Smooth muscle cell (in vitro differentiated cells): ENCODE data around the gene KDM6A. TPM values are rescaled to one million over a fixed set of nuclear protein-coding genes. Genes with fewer than 3 reads are reported as not detected.
"Not testable (repeated sequence)": the region's sequence is repeated elsewhere in the genome, so short reads cannot be mapped to it uniquely, and the experiment has no call there.

Source experiments
- DNase-seq: peaks from one replicate; lab custom pipeline; 2025; ENCODE audit not compliant: unreplicated experiment; lab: John Stamatoyannopoulos, UW
- H2AFZ ChIP-seq: fragments of 200-600 bp; sonication (generic); 2 replicates; pipeline ENCODE4 v1.6.0; 2016; ENCODE audit warnings: antibody characterized with exemption, low read depth, mild to moderate bottlenecking
- H3F3A ChIP-seq: fragments of 200-600 bp; sonication (generic); 2 replicates; pipeline ENCODE4 v1.6.0; 2017; ENCODE audit warnings: antibody characterized with exemption, low read depth
- H3K27ac ChIP-seq: fragments of 200-600 bp; sonication (generic); 2 replicates; pipeline ENCODE4 v1.5.1; 2016; ENCODE audit warnings: low read depth, mild to moderate bottlenecking
- H3K27me3 ChIP-seq: fragments of 200-600 bp; sonication (generic); 2 replicates; pipeline ENCODE4 v1.6.1; 2016; ENCODE audit warnings: low read depth, mild to moderate bottlenecking
- H3K36me3 ChIP-seq: fragments of 200-600 bp; sonication (generic); 2 replicates; pipeline ENCODE4 v1.5.1; 2016; ENCODE audit warnings: low read depth
- H3K4me1 ChIP-seq: fragments of 200-600 bp; sonication (generic); 2 replicates; pipeline ENCODE4 v1.5.1; 2016; ENCODE audit warnings: low read depth
- H3K4me2 ChIP-seq: fragments of 200-600 bp; sonication (generic); 2 replicates; pipeline ENCODE4 v1.6.0; 2016; ENCODE audit warnings: mild to moderate bottlenecking
- H3K4me3 ChIP-seq: fragments of 200-600 bp; sonication (generic); 2 replicates; pipeline ENCODE4 v1.5.1; 2016; ENCODE audit warnings: mild to moderate bottlenecking
- H3K79me2 ChIP-seq: fragments of 200-600 bp; sonication (generic); 2 replicates; pipeline ENCODE4 v1.6.0; 2016; ENCODE audit warnings: low read depth, mild to moderate bottlenecking
- H3K9ac ChIP-seq: fragments of 200-600 bp; sonication (generic); 2 replicates; pipeline ENCODE4 v1.6.0; 2016; ENCODE audit warnings: low read depth
- H3K9me3 ChIP-seq: fragments of 200-600 bp; sonication (generic); replicated peaks from 2 replicates; pipeline ENCODE4 v1.5.1; 2016; ENCODE audit warnings: low read depth
- H4K20me1 ChIP-seq: fragments of 200-600 bp; sonication (generic); 2 replicates; pipeline ENCODE4 v1.6.0; 2016; ENCODE audit warnings: low read depth
- CTCF ChIP-seq: fragments of 200-600 bp; sonication (generic); IDR thresholded peaks from 2 replicates; pipeline ENCODE4 v1.5.1; 2017; ENCODE audit warnings: borderline replicate concordance, mild to moderate bottlenecking, antibody characterized with exemption; ENCODE audit not compliant: insufficient read depth, poor library complexity, severe bottlenecking
- WGBS: methylation state at CpG from one replicate; pipeline ENCODE4 v1.1.7; 2016; ENCODE audit warnings: low lambda C conversion rate; 5-methylcytosine and 5-hydroxymethylcytosine counted together
- polyA plus RNA-seq: library from polyadenylated mRNA; unstranded; fragments of >200 nt; fragmentation: Nextera tagmentation; extraction: Ambion mirVana; gene quantifications from 2 replicates; pipeline ENCODE4 v1.2.1, GENCODE V29; 2016
- total RNA-seq: library from RNA; depleted of rRNA; stranded (reverse); fragments of >200 nt; gene quantifications from 2 replicates; pipeline ENCODE4 v1.2.3, GENCODE V29; 2014

The KDM6A gene
- total and polyA plus RNA-seq, 2 experiments from 2014 or later, result 9.6 to 28.1 TPM

GRCh38 chrX:45068569-45068968 is 195.6 kb downstream of the KDM6A start:
- H3K4me2 ChIP-seq, result no peak overlapping the region
- TF ChIP-seq CTCF, result no peak
- H3K9me3 ChIP-seq, result no peaks in the 10 kb centered on the region
- H2AFZ ChIP-seq, result no peak overlapping the region
- no peak for DNase-seq
- peaks cover 5% of the 10 kb centered on the region for H4K20me1 ChIP-seq
- peaks cover 35% of the 10 kb centered on the region for H3K79me2 ChIP-seq
- H3K27me3 ChIP-seq, result no peaks in the 10 kb centered on the region
- no peak overlapping the region for H3K27ac ChIP-seq
- H3F3A ChIP-seq, result no peaks in the 10 kb centered on the region
- H3K4me3 ChIP-seq, result no peak overlapping the region
- H3K9ac ChIP-seq, result no peak overlapping the region
- WGBS, result 93% methylated on average over 4 of the region's 4 CpGs
- no peaks in the 10 kb centered on the region for H3K4me1 ChIP-seq
- H3K36me3 ChIP-seq, result no peaks in the 10 kb centered on the region

DNA sequence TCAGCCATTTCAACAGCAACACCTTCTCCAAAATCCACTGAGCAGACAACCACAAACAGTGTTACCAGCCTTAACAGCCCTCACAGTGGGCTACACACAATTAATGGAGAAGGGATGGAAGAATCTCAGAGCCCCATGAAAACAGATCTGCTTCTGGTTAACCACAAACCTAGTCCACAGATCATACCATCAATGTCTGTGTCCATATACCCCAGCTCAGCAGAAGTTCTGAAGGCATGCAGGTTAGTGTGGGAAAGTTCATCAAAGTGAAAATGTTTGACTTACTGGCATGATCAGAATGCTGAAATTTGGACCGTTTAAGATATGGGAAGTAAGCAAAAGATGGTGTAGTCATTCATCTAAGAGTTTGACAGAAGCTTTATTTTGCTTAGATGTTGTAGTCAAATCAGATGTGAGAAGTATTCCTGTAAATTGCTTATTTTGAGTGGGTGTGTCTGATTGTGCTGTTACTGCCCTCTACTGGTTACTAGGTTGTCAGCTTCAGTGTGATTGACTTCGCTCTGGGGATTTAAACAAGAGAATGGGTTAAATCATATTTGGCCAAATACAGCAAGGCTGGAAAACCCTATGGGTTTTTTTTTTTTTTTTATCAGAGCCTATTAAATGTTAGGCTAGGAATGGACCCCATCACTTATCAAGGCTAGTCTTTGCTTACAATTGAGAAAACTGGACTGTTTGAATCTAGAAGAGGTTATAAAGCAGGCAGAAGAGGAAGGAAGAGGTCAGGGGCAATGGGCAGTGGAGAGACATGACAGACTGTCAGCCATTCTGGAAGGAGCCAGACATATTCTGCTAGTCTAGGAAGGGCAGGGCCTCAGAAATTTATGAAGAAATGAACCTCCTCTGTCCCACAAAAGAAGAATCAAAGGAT is 197.4 kb downstream of the KDM6A start:
- H3K4me2 ChIP-seq, result no peak overlapping the region
- WGBS, result 60% methylated on average over 2 of the region's 2 CpGs
- no peaks in the 10 kb centered on the region for H3K36me3 ChIP-seq

DNA sequence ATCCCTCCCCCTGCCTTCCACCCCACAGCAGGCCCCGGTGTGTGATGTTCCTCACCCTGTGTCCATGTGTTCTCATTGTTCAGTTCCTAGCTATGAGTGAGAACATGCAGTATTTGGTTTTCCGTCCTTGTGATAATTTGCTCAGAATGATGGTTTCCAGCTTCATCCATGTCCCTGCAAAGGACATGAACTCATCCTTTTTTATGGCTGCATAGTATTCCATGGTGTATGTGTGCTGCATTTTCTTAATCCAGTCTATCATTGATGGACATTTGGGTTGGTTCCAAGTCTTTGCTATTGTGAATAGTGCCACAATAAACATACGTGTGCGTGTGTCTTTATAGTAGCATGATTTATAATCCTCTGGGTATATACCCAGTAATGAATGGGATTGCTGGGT is 200.0 kb downstream of the KDM6A start:
- DNase-seq, H2AFZ ChIP-seq, H3K9ac ChIP-seq, H3F3A ChIP-seq, H4K20me1 ChIP-seq, H3K27me3 ChIP-seq, H3K9me3 ChIP-seq, H3K4me1 ChIP-seq, H3K4me3 ChIP-seq, H3K36me3 ChIP-seq, H3K4me2 ChIP-seq, H3K27ac ChIP-seq: not testable (repeated sequence)
- peaks cover 40% of the 10 kb centered on the region for H3K79me2 ChIP-seq
- 86% methylated on average over 4 of the region's 4 CpGs for WGBS

More for the DNA sequence above, 197.4 kb downstream of the KDM6A start:
- H3F3A ChIP-seq, result no peaks in the 10 kb centered on the region
- peak; percentile 52 for TF ChIP-seq CTCF
- no peak overlapping the region for H2AFZ ChIP-seq
- no peaks in the 10 kb centered on the region for H3K27me3 ChIP-seq
- H3K4me1 ChIP-seq, result no peaks in the 10 kb centered on the region
- H4K20me1 ChIP-seq, result peaks cover 3% of the 10 kb centered on the region
- no peak overlapping the region for H3K27ac ChIP-seq
- H3K4me3 ChIP-seq, result no peak overlapping the region
- H3K9me3 ChIP-seq, result no peaks in the 10 kb centered on the region
- H3K9ac ChIP-seq, result no peak overlapping the region
- H3K79me2 ChIP-seq, result peaks cover 43% of the 10 kb centered on the region
- no peak for DNase-seq

GRCh38 chrX:45077748-45078424 is 204.9 kb downstream of the KDM6A start:
- no peak for TF ChIP-seq CTCF

More at GRCh38 chrX:45077748-45078424, 204.9 kb downstream of the KDM6A start:
- DNase-seq, result no peak
- H3F3A ChIP-seq, result no peaks in the 10 kb centered on the region
- no peaks in the 10 kb centered on the region for H3K9me3 ChIP-seq
- peaks cover 3% of the 10 kb centered on the region for H4K20me1 ChIP-seq
- H3K4me1 ChIP-seq, result no peaks in the 10 kb centered on the region
- H3K79me2 ChIP-seq, result peaks cover 22% of the 10 kb centered on the region
- H3K27me3 ChIP-seq, result no peaks in the 10 kb centered on the region
- 59% methylated on average over 2 of the region's 2 CpGs for WGBS
- H3K36me3 ChIP-seq, result peaks cover 5% of the 10 kb centered on the region
- H3K4me3 ChIP-seq, result no peak overlapping the region
- H2AFZ ChIP-seq, result no peak overlapping the region
- no peak overlapping the region for H3K9ac ChIP-seq
- H3K27ac ChIP-seq, result no peak overlapping the region
- H3K4me2 ChIP-seq, result no peak overlapping the region
